Smooth muscle cell (in vitro differentiated cells): ENCODE results near the gene POLRMT. TPM values are rescaled to one million over a fixed set of nuclear protein-coding genes. Genes with fewer than 3 reads are reported as not detected.

Experiments used
- DNase-seq: peaks from one replicate; lab custom pipeline; 2025; ENCODE audit not compliant: unreplicated experiment; lab: John Stamatoyannopoulos, UW
- H2AFZ ChIP-seq: fragments of 200-600 bp; sonication (generic); 2 replicates; pipeline ENCODE4 v1.6.0; 2016; ENCODE audit warnings: antibody characterized with exemption, low read depth, mild to moderate bottlenecking
- H3F3A ChIP-seq: fragments of 200-600 bp; sonication (generic); 2 replicates; pipeline ENCODE4 v1.6.0; 2017; ENCODE audit warnings: antibody characterized with exemption, low read depth
- H3K27ac ChIP-seq: fragments of 200-600 bp; sonication (generic); 2 replicates; pipeline ENCODE4 v1.5.1; 2016; ENCODE audit warnings: low read depth, mild to moderate bottlenecking
- H3K27me3 ChIP-seq: fragments of 200-600 bp; sonication (generic); 2 replicates; pipeline ENCODE4 v1.6.1; 2016; ENCODE audit warnings: low read depth, mild to moderate bottlenecking
- H3K36me3 ChIP-seq: fragments of 200-600 bp; sonication (generic); 2 replicates; pipeline ENCODE4 v1.5.1; 2016; ENCODE audit warnings: low read depth
- H3K4me1 ChIP-seq: fragments of 200-600 bp; sonication (generic); 2 replicates; pipeline ENCODE4 v1.5.1; 2016; ENCODE audit warnings: low read depth
- H3K4me2 ChIP-seq: fragments of 200-600 bp; sonication (generic); 2 replicates; pipeline ENCODE4 v1.6.0; 2016; ENCODE audit warnings: mild to moderate bottlenecking
- H3K4me3 ChIP-seq: fragments of 200-600 bp; sonication (generic); 2 replicates; pipeline ENCODE4 v1.5.1; 2016; ENCODE audit warnings: mild to moderate bottlenecking
- H3K79me2 ChIP-seq: fragments of 200-600 bp; sonication (generic); 2 replicates; pipeline ENCODE4 v1.6.0; 2016; ENCODE audit warnings: low read depth, mild to moderate bottlenecking
- H3K9ac ChIP-seq: fragments of 200-600 bp; sonication (generic); 2 replicates; pipeline ENCODE4 v1.6.0; 2016; ENCODE audit warnings: low read depth
- H3K9me3 ChIP-seq: fragments of 200-600 bp; sonication (generic); replicated peaks from 2 replicates; pipeline ENCODE4 v1.5.1; 2016; ENCODE audit warnings: low read depth
- H4K20me1 ChIP-seq: fragments of 200-600 bp; sonication (generic); 2 replicates; pipeline ENCODE4 v1.6.0; 2016; ENCODE audit warnings: low read depth
- WGBS: methylation state at CpG from one replicate; pipeline ENCODE4 v1.1.7; 2016; ENCODE audit warnings: low lambda C conversion rate; 5-methylcytosine and 5-hydroxymethylcytosine counted together
- polyA plus RNA-seq: library from polyadenylated mRNA; unstranded; fragments of >200 nt; fragmentation: Nextera tagmentation; extraction: Ambion mirVana; gene quantifications from 2 replicates; pipeline ENCODE4 v1.2.1, GENCODE V29; 2016
- total RNA-seq: library from RNA; depleted of rRNA; stranded (reverse); fragments of >200 nt; gene quantifications from 2 replicates; pipeline ENCODE4 v1.2.3, GENCODE V29; 2014
- TF ChIP-seq, protein P1 (sequence below): fragments of 200-600 bp; sonication (generic); IDR thresholded peaks from 2 replicates; pipeline ENCODE4 v1.5.1; 2017; ENCODE audit warnings: borderline replicate concordance, mild to moderate bottlenecking, antibody characterized with exemption; ENCODE audit not compliant: insufficient read depth, poor library complexity, severe bottlenecking

Gene POLRMT
- total and polyA plus RNA-seq, 2 experiments from 2014 or later: 23.8 to 74.2 TPM

DNA sequence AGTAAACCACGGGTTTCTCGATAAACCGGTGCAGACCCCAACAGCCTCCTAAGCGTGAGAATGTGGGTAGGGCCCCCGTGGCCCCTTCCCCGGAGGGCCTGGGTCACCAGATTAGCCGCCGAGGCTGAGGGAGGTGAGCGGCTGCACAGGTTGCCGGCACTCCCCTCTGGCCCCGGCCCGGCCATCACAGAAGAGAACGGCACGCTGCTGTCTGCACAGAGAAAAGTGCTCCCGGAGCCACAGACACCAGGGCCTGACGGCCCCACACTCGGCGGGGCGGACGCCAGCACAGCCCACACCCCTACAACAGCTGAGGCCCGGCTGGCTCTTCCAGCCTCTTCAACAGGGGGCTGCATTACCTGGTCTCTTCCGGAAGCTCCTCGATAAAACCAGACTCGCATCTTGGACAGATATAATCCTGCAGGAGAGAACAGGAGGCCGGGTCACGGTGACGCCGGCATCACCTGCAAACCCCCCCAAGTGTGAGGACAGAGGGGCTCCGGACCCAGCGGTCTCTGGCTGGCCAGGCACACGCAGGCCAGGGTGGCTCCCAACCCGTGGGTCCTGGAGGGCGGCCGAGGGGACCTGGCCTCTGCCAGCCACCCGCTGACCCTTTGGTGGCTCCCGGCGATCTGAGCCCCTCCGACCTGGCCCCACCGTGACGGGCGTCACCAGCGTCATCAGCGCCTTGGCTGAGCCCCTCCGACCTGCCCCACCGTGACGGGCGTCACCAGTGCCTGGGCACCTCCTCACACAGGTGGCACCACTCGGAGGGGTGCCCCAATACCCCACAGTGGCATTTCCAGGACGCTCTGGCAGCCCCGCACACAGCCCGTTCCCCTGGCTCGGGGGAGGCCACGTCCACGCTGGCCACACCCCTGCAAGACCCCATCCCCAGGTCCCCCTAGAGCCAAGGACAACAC, 19.4 kb upstream of the POLRMT start:
- H4K20me1 ChIP-seq: peaks cover 94% of the 10 kb centered on the region
- no peaks in the 10 kb centered on the region for H3K27me3 ChIP-seq
- no peak overlapping the region for H3K4me2 ChIP-seq
- TF ChIP-seq, protein P1, sequence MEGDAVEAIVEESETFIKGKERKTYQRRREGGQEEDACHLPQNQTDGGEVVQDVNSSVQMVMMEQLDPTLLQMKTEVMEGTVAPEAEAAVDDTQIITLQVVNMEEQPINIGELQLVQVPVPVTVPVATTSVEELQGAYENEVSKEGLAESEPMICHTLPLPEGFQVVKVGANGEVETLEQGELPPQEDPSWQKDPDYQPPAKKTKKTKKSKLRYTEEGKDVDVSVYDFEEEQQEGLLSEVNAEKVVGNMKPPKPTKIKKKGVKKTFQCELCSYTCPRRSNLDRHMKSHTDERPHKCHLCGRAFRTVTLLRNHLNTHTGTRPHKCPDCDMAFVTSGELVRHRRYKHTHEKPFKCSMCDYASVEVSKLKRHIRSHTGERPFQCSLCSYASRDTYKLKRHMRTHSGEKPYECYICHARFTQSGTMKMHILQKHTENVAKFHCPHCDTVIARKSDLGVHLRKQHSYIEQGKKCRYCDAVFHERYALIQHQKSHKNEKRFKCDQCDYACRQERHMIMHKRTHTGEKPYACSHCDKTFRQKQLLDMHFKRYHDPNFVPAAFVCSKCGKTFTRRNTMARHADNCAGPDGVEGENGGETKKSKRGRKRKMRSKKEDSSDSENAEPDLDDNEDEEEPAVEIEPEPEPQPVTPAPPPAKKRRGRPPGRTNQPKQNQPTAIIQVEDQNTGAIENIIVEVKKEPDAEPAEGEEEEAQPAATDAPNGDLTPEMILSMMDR: no peak
- H3K9ac ChIP-seq: no peak overlapping the region
- H3K4me3 ChIP-seq: no peak overlapping the region
- no peaks in the 10 kb centered on the region for H3K4me1 ChIP-seq
- 96% methylated on average over 43 of the region's 54 CpGs for WGBS
- no peaks in the 10 kb centered on the region for H3K36me3 ChIP-seq
- H3K79me2 ChIP-seq: peaks cover 70% of the 10 kb centered on the region
- H3F3A ChIP-seq: no peaks in the 10 kb centered on the region
- no peak for DNase-seq
- H2AFZ ChIP-seq: no peak overlapping the region
- H3K9me3 ChIP-seq: no peaks in the 10 kb centered on the region
- H3K27ac ChIP-seq: no peak overlapping the region

DNA sequence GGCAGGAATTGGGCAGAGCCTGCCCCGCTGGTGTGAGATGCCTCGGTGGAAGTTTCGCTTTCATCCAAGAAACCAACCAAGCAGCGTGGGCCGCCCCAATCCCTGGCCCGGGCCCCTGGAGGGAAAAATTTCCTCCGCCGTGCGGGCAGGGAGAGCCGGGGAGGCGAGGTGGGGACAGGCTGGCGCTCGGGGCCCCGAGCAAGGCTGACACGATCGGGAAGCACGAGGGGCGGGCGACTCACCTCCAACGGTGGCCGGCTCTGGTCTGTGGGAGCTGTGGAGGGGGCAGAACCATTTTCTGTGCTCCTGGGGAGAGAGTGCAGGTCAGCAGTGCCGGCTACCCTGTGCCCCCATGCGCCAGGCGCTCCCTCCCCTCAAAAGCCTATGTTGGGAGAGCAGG, 18.7 kb upstream of the POLRMT start:
- Histone ChIP-seq H3K27me3 (no peaks in the 10 kb centered on the region), H3K9ac (no peak overlapping the region), H3F3A (no peaks in the 10 kb centered on the region), H3K4me1 (no peaks in the 10 kb centered on the region), H3K9me3 (no peaks in the 10 kb centered on the region), H3K27ac (no peak overlapping the region), H4K20me1 (peaks cover 87% of the 10 kb centered on the region), H3K79me2 (peaks cover 63% of the 10 kb centered on the region), H3K4me3 (no peak overlapping the region), H2AFZ (no peak overlapping the region), H3K36me3 (no peaks in the 10 kb centered on the region), H3K4me2 (no peak overlapping the region)
- 89% methylated on average over 21 of the region's 24 CpGs for WGBS
- DNase-seq: no peak
- TF ChIP-seq, protein P1: no peak

DNA sequence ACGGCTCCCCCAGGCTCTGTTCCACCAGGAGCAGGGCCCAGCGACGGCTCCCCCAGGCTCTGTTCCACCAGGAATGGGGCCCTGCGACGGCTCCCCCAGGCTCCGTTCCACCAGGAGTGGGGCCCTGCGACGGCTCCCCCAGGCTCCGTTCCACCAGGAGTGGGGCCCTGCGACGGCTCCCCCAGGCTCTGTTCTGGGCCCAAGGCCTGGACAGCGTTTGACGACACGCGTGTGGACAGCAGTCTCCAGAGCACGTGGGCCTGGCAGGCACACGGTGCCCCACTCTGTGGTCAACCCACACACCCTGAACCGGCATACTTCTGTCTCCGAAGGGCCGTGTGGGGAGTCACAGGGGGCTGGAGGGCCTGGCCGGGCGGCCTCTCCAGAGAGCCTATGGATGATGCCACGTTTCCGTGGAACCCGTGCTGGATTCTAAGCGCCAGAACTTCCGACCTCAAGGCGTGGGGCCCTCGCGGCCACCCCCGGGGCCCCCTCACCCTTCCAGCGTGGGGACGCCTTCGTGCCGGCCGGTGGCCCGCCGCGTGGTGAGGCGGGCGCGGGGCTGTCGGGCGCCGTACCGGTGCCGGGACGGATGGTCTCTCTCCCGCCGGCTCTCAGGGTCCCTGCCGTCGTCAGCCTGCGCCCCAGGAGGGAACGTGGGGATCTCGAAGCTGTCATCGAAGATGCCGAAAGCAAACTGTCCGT, 17.9 kb upstream of the POLRMT start:
- 97% methylated on average over 58 of the region's 58 CpGs for WGBS
- peaks cover 79% of the 10 kb centered on the region for H4K20me1 ChIP-seq
- DNase-seq: no peak
- H3K9ac ChIP-seq: no peak overlapping the region
- H3K9me3 ChIP-seq: no peaks in the 10 kb centered on the region
- H3K27me3 ChIP-seq: no peaks in the 10 kb centered on the region
- peaks cover 56% of the 10 kb centered on the region for H3K79me2 ChIP-seq
- no peaks in the 10 kb centered on the region for H3K36me3 ChIP-seq
- H3K4me2 ChIP-seq: no peak overlapping the region
- H2AFZ ChIP-seq: no peak overlapping the region
- H3F3A ChIP-seq: no peaks in the 10 kb centered on the region
- H3K4me3 ChIP-seq: no peak overlapping the region
- no peaks in the 10 kb centered on the region for H3K4me1 ChIP-seq
- no peak overlapping the region for H3K27ac ChIP-seq
- TF ChIP-seq, protein P1: no peak
